Keratinocyte (primary cell): ENCODE measurements around the gene DELE1. TPM values are rescaled to one million over a fixed set of nuclear protein-coding genes. Genes with fewer than 3 reads are reported as not detected.

ENCODE experiments used
- DNase-seq: peaks from one replicate; pipeline ENCODE4 v3.0.0-alpha.2; 2011; ENCODE audit warnings: low read depth, missing footprints, low spot score
- FAIRE-seq: peaks from 2 replicates; lab custom pipeline; 2011; peaks lifted over from hg19 to GRCh38; lab: Jason Lieb, UNC
- H2AFZ ChIP-seq: 2 replicates; pipeline ENCODE4 v1.6.0; 2012; ENCODE audit warnings: low read length, control low read depth, inconsistent platforms; ENCODE audit not compliant: control insufficient read depth
- H3K27ac ChIP-seq: 2 replicates; pipeline ENCODE4 v1.5.1; 2011; ENCODE audit warnings: low read length; ENCODE audit not compliant: control insufficient read depth, insufficient read depth
- H3K27me3 ChIP-seq: 3 replicates; pipeline ENCODE4 v1.6.0; 2011; ENCODE audit warnings: low read length; ENCODE audit not compliant: control insufficient read depth, insufficient read depth; ENCODE audit errors: extremely low read depth
- H3K36me3 ChIP-seq, 2 experiments: 2 replicates in 1 of 2; 3 replicates in 1 of 2; pipeline ENCODE4 v1.5.1; 2011; ENCODE audit warnings: low read length in 2 of 2, mild to moderate bottlenecking in 1 of 2; ENCODE audit not compliant: control insufficient read depth in 2 of 2, insufficient read depth in 2 of 2; ENCODE audit errors: extremely low read depth in 1 of 2
- H3K4me1 ChIP-seq: 3 replicates; pipeline ENCODE4 v1.5.1; 2011; ENCODE audit warnings: low read length; ENCODE audit not compliant: control insufficient read depth, insufficient read depth; ENCODE audit errors: extremely low read depth
- H3K4me2 ChIP-seq: 3 replicates; pipeline ENCODE4 v1.6.0; 2011; ENCODE audit warnings: low read depth, low read length; ENCODE audit not compliant: control insufficient read depth, insufficient read depth; ENCODE audit errors: extremely low read depth
- H3K4me3 ChIP-seq, 3 experiments: fragments of 200-600 bp in 1 of 3; sonication (generic) in 1 of 3; 2 replicates in 2 of 3; 3 replicates in 1 of 3; pipeline ENCODE4 v1.5.1; 2011 to 2016; ENCODE audit warnings: low read length in 3 of 3, mild to moderate bottlenecking in 3 of 3, control low read depth in 2 of 3, inconsistent platforms in 1 of 3, low read depth in 1 of 3, mixed read lengths in 1 of 3, mixed run types in 1 of 3, moderate library complexity in 1 of 3; ENCODE audit not compliant: control insufficient read depth in 2 of 3, insufficient read depth in 2 of 3; ENCODE audit errors: extremely low read depth in 1 of 3
- H3K79me2 ChIP-seq: 2 replicates; pipeline ENCODE4 v1.6.0; 2012; ENCODE audit warnings: low read length; ENCODE audit not compliant: control insufficient read depth, insufficient read depth
- H3K9ac ChIP-seq: 3 replicates; pipeline ENCODE4 v1.6.0; 2011; ENCODE audit warnings: low read length; ENCODE audit not compliant: control insufficient read depth, insufficient read depth; ENCODE audit errors: extremely low read depth
- H3K9me1 ChIP-seq: 3 replicates; pipeline ENCODE4 v1.6.0; 2011; ENCODE audit warnings: low read length; ENCODE audit not compliant: control insufficient read depth, insufficient read depth; ENCODE audit errors: extremely low read depth
- H3K9me3 ChIP-seq: 2 replicates; pipeline ENCODE4 v1.5.1; 2012; ENCODE audit warnings: low read depth, low read length; ENCODE audit not compliant: control insufficient read depth
- H4K20me1 ChIP-seq: 3 replicates; pipeline ENCODE4 v1.6.0; 2011; ENCODE audit warnings: low read length; ENCODE audit not compliant: control insufficient read depth, insufficient read depth; ENCODE audit errors: extremely low read depth
- EZH2 ChIP-seq: IDR thresholded peaks from one replicate; pipeline ENCODE4 v1.6.1; 2012; ENCODE audit warnings: inconsistent platforms, mild to moderate bottlenecking, low read length, moderate library complexity
- dilution Hi-C: fragments of 300-500 bp; cut with MboI; formaldehyde crosslinking; loops from one replicate; pipeline ENCODE4 v1.7.0; 2020; ENCODE audit warnings: low sequenced_read_pairs; ENCODE audit not compliant: extremely low pct_ligation_motif_present
- polyA plus RNA-seq, 5 experiments: library from polyadenylated mRNA; depleted of rRNA in 3 of 5; stranded (reverse) in 3 of 5; stranded (forward) in 1 of 5; unstranded in 1 of 5; fragments of >200 nt; gene quantifications; 1 replicate in 1 of 5; 2 replicates in 3 of 5; 3 replicates in 1 of 5; pipeline versions ENCODE4 v1.2.1 to v1.2.3, GENCODE V29; 2011 to 2012; ENCODE audit warnings: missing spikeins in 2 of 5, low read depth in 1 of 5, low replicate concordance in 1 of 5
- TF ChIP-seq, protein P1 (sequence below), 3 experiments: IDR thresholded peaks in 1 of 3; conservative IDR thresholded peaks in 1 of 3; optimal IDR thresholded peaks in 1 of 3; 2 replicates in 2 of 3; 3 replicates in 1 of 3; pipeline versions ENCODE3 to v1.5.1; 2011; ENCODE audit warnings: low read length in 3 of 3, mild to moderate bottlenecking in 3 of 3, moderate library complexity in 2 of 3, control low read depth in 1 of 3, inconsistent platforms in 1 of 3; ENCODE audit not compliant: insufficient read depth in 2 of 3; ENCODE audit errors: extremely low read depth in 1 of 3

DELE1 gene
- polyA plus RNA-seq, 1 donor (not counting 4 experiments of a cell fraction or from before 2014, with no cell fraction given) = 37.5 TPM

DNA sequence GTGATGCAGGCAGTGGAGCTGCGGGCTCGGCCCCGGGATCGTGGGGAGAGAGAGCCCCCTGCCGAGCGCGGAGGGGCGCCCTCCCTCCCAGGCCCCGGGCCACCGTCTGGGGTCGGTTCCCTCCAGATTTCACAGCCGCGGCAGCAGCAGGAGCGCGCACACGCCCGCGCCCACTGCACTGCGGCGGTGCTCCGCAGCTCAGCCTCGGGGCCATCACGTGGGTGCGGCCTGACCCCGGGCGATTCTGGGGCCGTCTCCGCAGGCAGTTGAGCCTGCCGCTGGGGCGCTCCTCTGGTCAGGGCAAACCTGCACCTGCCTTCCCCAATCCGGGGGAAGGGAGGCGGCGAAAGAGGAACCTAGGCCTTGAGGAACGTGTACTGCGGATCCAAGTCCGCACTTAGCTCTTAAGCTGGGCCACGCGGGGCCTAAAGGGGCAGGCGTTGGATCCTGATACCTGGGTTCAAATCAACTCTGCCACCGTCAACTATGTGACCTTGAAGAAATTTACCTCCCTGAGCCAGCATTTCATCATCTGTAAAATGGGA is 9.4 kb upstream of the DELE1 start:
- Histone ChIP-seq H3K9me3 (no peaks in the 10 kb centered on the region), H3K4me3 (peak overlapping the region in 1 of 3 experiments; percentile 9), H3K9ac (no peak overlapping the region), H3K4me1 (peaks cover 8% of the 10 kb centered on the region), H3K27me3 (peaks cover 14% of the 10 kb centered on the region), H4K20me1 (no peaks in the 10 kb centered on the region), H2AFZ (no peak overlapping the region), H3K9me1 (no peaks in the 10 kb centered on the region), H3K27ac (no peak overlapping the region), H3K4me2 (peak overlapping the region; percentile 55), H3K79me2 (no peaks in the 10 kb centered on the region), H3K36me3 (no peaks in the 10 kb centered on the region)
- DNase-seq (no peak), FAIRE-seq (no peak)
- TF ChIP-seq, protein P1, sequence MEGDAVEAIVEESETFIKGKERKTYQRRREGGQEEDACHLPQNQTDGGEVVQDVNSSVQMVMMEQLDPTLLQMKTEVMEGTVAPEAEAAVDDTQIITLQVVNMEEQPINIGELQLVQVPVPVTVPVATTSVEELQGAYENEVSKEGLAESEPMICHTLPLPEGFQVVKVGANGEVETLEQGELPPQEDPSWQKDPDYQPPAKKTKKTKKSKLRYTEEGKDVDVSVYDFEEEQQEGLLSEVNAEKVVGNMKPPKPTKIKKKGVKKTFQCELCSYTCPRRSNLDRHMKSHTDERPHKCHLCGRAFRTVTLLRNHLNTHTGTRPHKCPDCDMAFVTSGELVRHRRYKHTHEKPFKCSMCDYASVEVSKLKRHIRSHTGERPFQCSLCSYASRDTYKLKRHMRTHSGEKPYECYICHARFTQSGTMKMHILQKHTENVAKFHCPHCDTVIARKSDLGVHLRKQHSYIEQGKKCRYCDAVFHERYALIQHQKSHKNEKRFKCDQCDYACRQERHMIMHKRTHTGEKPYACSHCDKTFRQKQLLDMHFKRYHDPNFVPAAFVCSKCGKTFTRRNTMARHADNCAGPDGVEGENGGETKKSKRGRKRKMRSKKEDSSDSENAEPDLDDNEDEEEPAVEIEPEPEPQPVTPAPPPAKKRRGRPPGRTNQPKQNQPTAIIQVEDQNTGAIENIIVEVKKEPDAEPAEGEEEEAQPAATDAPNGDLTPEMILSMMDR (optimal IDR thresholded peaks at IDR 0.05 in 1 of 3, IDR thresholded peaks at IDR 0.05 in 1 of 3, conservative IDR thresholded peaks at IDR 0.05 in 1 of 3; ENCODE audit: extremely low read depth in 1 of 3, insufficient read depth in 2 of 3, low read length in 3 of 3) = peak in 1 of 3 experiments; percentile 50
- peak; percentile 31 for TF ChIP-seq EZH2
- dilution Hi-C loops = no loop called here

DNA sequence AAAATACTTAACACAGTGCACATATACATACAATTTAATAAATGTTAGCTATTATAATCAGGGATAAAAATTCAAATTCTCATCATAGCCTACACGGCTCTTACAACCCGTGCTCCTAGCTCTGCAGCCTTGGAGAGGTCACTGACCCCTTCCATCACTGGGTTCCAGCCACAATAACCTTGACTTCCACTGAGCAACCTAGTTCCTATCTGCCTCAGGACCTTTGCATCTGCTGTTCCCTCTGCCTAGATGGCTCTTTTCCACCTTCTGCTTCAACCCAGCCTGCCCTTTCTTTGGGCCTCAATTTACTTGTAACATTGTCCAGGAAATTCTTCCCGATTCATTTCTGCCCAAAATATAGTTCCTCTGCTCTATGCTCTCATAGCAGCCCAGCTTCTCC is 8.9 kb upstream of the DELE1 start:
- Histone ChIP-seq H3K4me3 (no peak overlapping the region), H3K9me1 (no peaks in the 10 kb centered on the region), H4K20me1 (no peaks in the 10 kb centered on the region), H3K9ac (no peak overlapping the region), H2AFZ (no peak overlapping the region), H3K9me3 (no peaks in the 10 kb centered on the region), H3K27me3 (peaks cover 14% of the 10 kb centered on the region), H3K4me1 (peaks cover 8% of the 10 kb centered on the region), H3K79me2 (no peaks in the 10 kb centered on the region), H3K4me2 (no peak overlapping the region), H3K27ac (no peak overlapping the region), H3K36me3 (no peaks in the 10 kb centered on the region)
- no peak for TF ChIP-seq EZH2
- TF ChIP-seq, protein P1 (optimal IDR thresholded peaks at IDR 0.05 in 1 of 3, IDR thresholded peaks at IDR 0.05 in 1 of 3, conservative IDR thresholded peaks at IDR 0.05 in 1 of 3; ENCODE audit: extremely low read depth in 1 of 3, insufficient read depth in 2 of 3, low read length in 3 of 3) = no peak
- FAIRE-seq (no peak), DNase-seq (no peak)
- dilution Hi-C loops = no loop called here
